HepG2 (cell line): Measurements from ENCODE around the gene CYP21A2.
"Not testable (repeated sequence)": the region's sequence is repeated elsewhere in the genome, so short reads cannot be mapped to it uniquely, and the experiment has no call there.

Experiments used
- DPF2 ChIP-seq: sonication (generic); formaldehyde crosslinking; IDR thresholded peaks from 2 replicates; pipeline ENCODE4 v1.4.0; 2020; ENCODE audit warnings: mild to moderate bottlenecking, low read depth, missing genetic modification reagents, borderline replicate concordance
- SP1 ChIP-seq, 2 experiments: fragments of 450-650 bp in 1 of 2; sonication (generic) in 1 of 2; formaldehyde crosslinking in 1 of 2; IDR thresholded peaks; 2 replicates each; pipeline versions ENCODE4 v1.4.0 to v1.6.1; 2016 to 2020; ENCODE audit warnings: missing genetic modification reagents in 1 of 2
- ZNF121 ChIP-seq: sonication (generic); formaldehyde crosslinking; IDR thresholded peaks from 2 replicates; pipeline ENCODE4 v1.5.0; 2020; ENCODE audit warnings: mild to moderate bottlenecking, missing genetic modification reagents

DNA sequence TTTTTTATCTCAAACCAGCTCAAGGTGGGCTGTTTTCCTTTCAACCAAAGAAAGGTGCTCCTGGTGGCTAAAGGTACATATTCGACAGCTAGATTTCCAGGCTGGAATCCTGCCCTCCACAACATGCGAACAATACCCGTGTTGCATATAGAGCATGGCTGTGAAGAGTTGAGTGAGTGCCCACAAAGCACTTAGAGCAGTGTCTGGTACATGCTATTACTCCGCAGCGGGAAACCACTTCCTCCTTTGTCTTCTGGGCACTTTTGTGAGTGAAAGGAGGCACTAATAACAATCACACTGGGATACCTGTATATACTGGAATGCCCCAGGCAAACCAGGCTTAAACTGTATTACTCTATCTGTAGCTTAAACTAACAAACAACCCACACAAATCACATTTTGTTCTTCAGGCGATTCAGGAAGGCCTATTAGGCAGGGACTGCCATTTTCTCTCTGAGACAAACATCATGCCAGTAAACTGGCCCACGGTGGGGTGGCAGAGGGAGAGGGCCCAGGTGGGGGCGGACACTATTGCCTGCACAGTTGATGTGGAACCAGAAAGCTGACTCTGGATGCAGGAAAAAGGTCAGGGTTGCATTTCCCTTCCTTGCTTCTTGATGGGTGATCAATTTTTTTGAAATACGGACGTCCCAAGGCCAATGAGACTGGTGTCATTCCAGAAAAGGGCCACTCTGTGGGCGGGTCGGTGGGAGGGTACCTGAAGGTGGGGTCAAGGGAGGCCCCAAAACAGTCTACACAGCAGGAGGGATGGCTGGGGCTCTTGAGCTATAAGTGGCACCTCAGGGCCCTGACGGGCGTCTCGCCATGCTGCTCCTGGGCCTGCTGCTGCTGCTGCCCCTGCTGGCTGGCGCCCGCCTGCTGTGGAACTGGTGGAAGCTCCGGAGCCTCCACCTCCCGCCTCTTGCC is at the start of gene CYP21A2:
- not testable (repeated sequence) for TF ChIP-seq ZNF121 (CRISPR knock-in tag); DPF2 (CRISPR knock-in tag); SP1 (IDR thresholded peaks at IDR 0.05); SP1 (CRISPR knock-in tag; IDR thresholded peaks at IDR 0.05)
